Fibroblast of skin of back (primary cell): ENCODE data around the gene MAGEA2.
"Not testable (repeated sequence)": the region's sequence is repeated elsewhere in the genome, so short reads cannot be mapped to it uniquely, and the experiment has no call there.

Experiments
- DNase-seq: peaks from one replicate; pipeline ENCODE4 v3.0.0-alpha.2; 2013

Gene MAGEA2

GRCh38 chrX:152706500-152706899 is 47.1 kb downstream of the MAGEA2 start:
- DNase-seq = not testable (repeated sequence)

- DNase-seq = not testable (repeated sequence)
These were observed 53.3 kb downstream of the MAGEA2 start for GRCh38 chrX:152700390-152700789.
